Breast epithelium (tissue), 3 donors: ENCODE results near the gene GSTO2.

Experiments used
- POLR2A ChIP-seq: fragments of 450-650 bp; IDR thresholded peaks from one replicate; pipeline ENCODE4 v1.6.1; 2016; ENCODE audit warnings: antibody characterized with exemption, mild to moderate bottlenecking, moderate library complexity
- POLR2AphosphoS5 ChIP-seq, 3 donors: sonication (generic); formaldehyde crosslinking; IDR thresholded peaks; one replicate each; pipeline ENCODE4 v1.6.1; 2017; ENCODE audit warnings: antibody characterized with exemption in 3 of 3
- TF ChIP-seq, protein P1 (sequence below), 3 donors: fragments of 450-650 bp; IDR thresholded peaks; one replicate each; pipeline ENCODE4 v1.5.1; 2016 to 2017; ENCODE audit warnings: antibody characterized with exemption in 3 of 3, mild to moderate bottlenecking in 3 of 3, moderate library complexity in 3 of 3

DNA sequence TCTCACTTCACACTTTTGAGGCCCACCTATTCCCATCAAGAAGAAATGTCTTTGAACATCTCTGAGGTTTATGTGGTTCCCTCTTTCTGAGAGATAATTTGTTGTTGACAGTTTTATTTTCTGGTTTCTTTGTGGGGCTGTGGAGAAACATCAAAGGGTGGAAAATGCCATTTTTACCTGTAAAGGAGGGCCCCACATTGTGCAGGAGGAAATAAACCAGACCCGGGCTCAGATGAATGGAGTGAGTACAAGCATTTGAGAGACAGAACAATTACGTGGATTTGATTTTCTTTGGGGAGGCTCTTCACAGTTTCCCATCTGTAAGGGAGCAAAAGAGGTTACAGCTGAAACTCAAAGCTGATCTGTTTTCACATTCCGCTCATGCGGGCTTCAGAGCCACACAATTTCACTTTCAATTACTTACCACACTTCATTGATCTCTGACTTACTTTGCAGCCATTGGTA lies 39.5 kb downstream of the GSTO2 start:
- TF ChIP-seq, protein P1, sequence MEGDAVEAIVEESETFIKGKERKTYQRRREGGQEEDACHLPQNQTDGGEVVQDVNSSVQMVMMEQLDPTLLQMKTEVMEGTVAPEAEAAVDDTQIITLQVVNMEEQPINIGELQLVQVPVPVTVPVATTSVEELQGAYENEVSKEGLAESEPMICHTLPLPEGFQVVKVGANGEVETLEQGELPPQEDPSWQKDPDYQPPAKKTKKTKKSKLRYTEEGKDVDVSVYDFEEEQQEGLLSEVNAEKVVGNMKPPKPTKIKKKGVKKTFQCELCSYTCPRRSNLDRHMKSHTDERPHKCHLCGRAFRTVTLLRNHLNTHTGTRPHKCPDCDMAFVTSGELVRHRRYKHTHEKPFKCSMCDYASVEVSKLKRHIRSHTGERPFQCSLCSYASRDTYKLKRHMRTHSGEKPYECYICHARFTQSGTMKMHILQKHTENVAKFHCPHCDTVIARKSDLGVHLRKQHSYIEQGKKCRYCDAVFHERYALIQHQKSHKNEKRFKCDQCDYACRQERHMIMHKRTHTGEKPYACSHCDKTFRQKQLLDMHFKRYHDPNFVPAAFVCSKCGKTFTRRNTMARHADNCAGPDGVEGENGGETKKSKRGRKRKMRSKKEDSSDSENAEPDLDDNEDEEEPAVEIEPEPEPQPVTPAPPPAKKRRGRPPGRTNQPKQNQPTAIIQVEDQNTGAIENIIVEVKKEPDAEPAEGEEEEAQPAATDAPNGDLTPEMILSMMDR (IDR thresholded peaks at IDR 0.05): no peak
- TF ChIP-seq POLR2A: no peak
- TF ChIP-seq POLR2AphosphoS5 (IDR thresholded peaks at IDR 0.05): no peak
